ENCODE measurements around the gene GCNT4.
"Not testable (repeated sequence)": the region's sequence is repeated elsewhere in the genome, so short reads cannot be mapped to it uniquely, and the experiment has no call there.

The GCNT4 gene

DNA sequence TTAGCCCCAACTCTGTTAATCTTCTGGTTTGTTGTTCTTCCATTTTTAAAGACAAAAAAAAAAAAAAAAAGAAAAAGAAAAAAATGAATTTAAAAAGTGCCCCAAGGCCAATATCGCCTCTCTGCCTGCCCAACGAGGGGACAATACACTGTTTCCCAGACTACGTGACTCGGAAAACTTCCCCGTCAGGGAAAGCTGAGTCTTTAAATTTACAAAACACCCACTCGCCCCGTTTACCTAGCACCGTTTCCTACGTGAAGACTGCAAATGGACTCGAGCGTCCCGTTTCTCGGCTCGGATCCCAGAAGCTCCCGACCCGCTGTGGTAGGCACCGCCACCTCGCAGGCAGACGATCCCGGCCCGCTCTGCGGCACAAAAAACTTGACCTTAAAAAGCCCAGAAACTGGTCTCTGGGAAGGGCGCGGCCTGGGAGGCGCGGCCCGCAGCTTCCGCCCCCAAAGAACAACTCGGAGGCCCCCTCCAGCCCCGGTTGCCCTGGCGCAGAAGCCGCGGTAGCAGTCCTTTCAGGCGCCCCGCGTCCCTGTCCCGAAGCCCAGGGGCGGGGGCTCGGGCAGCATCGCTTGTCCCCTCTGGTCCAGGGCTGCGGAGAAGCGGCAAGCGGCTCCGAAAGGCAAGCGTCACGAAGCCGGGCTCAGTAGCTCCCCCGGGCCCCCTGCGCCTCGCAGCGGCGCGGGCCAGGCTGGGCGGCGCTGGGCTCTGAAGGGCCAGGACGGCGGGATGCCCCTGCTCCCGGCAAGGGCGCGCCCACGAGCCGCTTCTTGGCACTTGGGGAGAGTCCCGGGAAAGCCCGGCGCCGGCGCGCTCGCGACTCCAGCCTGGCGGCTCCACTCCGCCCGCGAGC is at the start of gene GCNT4:
Gene GCNT4, minus strand, starts transcription at position 367 of the 862 bp plus-strand sequence. CDS start 22,521 bp downstream, outside the sequence.
- DNase-seq (ENCODE audit: low spot score), result peak; percentile 21

DNA sequence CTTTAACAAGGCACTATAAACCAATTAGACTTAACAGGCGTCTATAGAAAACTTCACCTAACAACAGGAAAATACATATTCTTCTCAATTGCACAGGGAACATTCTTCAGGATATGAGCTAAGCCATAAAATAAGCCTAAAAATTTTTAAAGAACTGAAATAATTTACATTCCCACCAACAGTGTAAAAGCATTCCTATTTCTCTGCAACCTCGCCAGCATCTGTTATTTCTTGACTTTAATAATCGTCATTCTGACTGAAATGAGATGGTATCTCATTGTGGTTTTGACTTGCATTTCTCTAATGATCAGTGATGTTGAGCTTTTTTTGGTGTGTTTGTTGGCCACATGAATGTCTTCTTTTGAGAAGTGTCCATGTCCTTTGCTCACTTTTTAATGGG is 43.6 kb upstream of the GCNT4 start:
- DNase-seq (ENCODE audit: low spot score), result not testable (repeated sequence)

- DNase-seq (ENCODE audit: low spot score), result no peak
Measured at GRCh38 chr5:75091597-75091996, 39.2 kb upstream of the GCNT4 start.

- no peak for DNase-seq (ENCODE audit: low spot score)
Measured at GRCh38 chr5:75089662-75090061, 37.3 kb upstream of the GCNT4 start.

DNA sequence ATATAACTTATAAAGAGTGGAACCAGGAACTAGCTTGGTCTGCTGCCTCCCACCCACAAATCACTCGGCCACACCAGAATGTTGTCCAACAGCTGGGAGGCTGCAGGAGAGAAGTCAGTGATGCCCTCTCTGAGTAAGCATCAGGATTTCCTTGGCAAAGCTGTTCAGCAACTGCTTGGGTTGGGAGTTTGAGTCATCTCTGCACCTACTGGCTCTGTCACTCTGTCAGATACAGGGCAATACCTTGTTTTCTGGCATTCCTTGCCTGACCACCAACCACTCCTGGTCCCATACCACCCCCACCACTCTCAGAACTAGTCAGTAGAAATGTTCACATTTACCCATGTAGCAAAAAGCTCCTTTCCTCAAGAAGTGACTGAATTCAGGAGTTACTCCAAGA is 36.8 kb upstream of the GCNT4 start:
- no peak for DNase-seq (ENCODE audit: low spot score)

DNA sequence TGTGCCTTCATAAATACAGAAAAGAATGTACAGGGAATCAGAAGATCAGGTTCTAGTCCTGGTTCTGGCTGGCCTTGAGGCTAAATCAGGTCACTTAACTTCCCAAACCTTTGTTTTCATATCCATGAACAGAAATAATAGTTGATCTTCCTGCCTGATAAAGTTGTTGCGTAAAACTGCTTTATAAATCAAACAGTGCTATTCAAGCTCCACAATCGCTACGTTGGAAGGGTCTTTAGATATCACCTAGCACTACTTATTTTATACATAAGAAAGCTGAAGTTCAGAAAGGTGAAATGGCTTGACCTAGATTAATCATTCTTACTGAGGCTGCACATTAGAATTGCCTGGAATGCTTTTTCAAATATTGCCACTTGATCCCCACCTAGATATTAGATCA is 36.3 kb upstream of the GCNT4 start:
- DNase-seq (ENCODE audit: low spot score), result no peak

DNA sequence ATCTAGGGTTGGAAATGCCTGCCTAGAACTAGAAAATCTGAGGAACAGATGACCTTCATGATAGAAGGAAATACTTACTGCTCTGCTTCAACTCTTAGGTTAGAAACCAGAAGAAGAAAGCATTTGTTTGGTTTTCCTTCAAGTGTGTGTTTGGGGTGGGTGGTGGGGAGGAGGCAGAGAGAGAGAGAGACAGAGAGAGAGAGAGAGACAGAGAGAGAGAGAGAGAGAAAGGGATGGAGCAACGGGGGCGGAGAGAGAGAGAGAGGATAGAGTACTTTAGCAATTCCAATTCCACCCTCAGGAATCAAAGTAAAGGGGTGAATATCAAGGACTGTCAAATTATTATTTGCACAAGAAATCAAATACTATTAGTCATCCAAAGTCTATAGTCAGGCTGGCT is 29.2 kb upstream of the GCNT4 start:
- no peak for DNase-seq (ENCODE audit: low spot score)

GRCh38 chr5:75079346-75079745 is 27.0 kb upstream of the GCNT4 start:
- DNase-seq (ENCODE audit: low spot score), result not testable (repeated sequence)

DNA sequence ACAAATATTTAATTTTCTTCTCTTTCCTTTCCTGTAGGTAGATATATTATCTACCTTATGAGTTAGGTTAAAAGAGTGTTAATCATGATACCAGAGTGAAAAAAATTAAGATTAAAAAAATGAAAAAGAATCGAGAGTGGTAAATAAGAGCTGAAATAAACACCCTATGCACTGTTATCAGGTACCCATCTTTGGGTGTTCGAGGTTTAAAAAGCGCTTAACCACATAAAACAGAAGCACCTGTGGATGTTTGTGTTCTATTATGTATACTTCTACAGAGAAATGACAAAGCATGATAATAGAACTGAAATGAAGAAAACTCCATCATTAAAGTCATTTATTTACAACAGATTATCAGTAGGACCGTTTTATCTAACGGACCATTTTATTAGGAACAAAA is 25.7 kb upstream of the GCNT4 start:
- DNase-seq (ENCODE audit: low spot score), result no peak

- DNase-seq (ENCODE audit: low spot score), result no peak
Measured at GRCh38 chr5:75072061-75072460, 19.7 kb upstream of the GCNT4 start.

DNA sequence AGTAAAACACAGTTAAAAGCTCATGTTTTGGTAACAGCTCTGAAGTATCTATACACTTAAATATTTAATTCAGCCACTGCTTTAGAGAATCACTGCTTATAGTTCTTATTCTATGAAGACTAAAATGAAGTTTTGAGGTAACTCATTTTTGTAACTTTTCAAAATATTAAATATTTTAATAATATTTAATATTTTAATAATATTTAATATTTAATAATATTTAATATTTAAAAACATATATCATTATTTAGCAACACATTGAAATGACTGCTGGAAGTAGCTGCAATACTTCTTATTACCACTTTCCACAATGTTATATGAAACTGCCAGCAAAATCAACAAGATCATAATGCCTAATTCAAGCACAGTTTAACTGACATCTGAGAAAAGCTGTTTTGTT is 18.7 kb upstream of the GCNT4 start:
- DNase-seq (ENCODE audit: low spot score), result no peak

DNA sequence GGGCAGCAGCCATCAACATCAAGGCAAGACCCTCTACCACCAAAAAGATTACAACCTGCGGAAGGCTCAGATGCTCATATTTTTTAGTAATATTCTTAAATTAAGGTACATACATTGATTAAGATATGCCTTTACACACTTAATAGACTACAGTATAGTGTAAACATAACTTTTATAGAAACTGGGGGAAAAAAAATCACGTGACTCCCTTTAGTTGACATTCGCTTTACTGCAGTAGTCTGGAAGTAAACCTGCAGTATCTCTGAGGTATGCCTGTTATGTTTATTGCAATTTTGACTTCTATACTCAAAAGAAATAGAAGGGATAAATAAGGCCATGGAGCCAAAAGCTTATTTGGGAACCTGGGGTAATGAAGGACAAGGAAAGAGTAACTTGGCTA is 15.1 kb upstream of the GCNT4 start:
- DNase-seq (ENCODE audit: low spot score), result no peak

DNA sequence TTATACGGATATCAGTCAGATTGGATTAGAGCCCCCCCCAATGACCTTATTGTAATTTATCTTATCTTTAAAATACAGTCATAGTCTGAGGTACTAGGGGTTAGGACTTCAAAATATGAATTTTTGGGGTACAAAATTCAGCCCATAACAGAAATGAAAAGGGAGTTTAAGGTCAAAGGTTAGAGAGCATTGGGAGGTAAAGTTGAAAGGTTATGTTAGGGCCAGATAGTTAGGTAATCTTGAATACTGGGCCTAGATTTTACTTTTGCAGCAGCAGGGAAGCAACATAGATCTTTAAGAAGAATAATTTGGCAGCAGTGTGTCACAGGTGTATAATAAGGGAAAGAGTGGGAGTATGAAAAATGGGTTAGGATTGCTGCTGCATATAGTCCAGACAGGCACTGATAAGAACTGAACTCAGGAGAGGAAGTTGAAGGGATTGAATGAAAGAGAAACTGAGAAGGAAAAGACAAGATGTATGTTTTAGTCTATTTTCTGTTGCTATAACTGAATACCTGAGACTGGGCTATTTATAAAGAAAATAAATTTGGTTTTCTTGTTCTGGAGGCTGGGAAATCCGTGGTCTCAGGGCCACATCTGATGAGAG is 10.7 kb upstream of the GCNT4 start:
- DNase-seq (ENCODE audit: low spot score), result no peak

GRCh38 chr5:75059912-75060545 is 7.7 kb upstream of the GCNT4 start:
- no peak for DNase-seq (ENCODE audit: low spot score)

- DNase-seq (ENCODE audit: low spot score), result no peak
Measured at GRCh38 chr5:75058986-75059535, 6.7 kb upstream of the GCNT4 start.

GRCh38 chr5:75057561-75057960 is 5.2 kb upstream of the GCNT4 start:
- peak; percentile 26 for DNase-seq (ENCODE audit: low spot score)

- peak; percentile 10 for DNase-seq (ENCODE audit: low spot score)
Measured at GRCh38 chr5:75055727-75056144, 3.4 kb upstream of the GCNT4 start.

DNA sequence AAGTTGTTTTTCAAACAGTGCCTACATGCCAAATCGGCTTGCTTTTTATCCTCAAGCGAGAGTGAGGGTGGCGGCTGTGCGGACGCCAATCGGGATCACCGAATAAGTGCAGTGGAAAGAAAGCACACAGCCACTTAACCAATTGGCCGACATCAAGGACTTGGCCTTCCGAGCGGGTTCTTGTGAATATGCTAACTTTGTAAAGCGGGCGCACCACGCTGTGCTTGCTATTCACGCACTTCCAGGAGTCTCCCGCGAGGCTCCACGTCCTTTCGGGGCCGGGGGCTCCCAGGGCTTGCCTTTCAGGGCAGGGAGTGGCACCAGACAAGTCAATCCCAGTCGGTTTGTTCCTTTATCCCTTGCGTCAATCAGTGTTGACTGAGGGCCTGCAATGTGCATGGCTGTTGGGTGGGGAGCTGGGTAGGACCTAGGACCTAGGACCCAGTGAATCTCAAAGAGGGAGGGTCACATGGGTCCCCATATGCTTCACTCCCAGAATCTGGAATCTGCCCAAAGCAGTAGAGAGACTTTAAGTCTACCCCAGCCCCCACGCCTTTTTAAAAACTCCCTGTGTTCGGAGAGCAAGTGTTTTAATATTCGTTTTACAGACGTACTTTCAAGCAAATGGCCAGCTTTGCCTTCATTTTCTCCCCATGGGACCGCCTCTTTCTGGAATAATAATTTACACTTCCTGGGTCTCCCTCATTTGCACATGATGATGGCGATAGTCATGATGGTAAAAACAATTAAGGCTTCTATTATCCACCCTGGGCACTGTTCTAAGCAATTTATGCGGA is 2.0 kb upstream of the GCNT4 start:
- no peak for DNase-seq (ENCODE audit: low spot score)

DNA sequence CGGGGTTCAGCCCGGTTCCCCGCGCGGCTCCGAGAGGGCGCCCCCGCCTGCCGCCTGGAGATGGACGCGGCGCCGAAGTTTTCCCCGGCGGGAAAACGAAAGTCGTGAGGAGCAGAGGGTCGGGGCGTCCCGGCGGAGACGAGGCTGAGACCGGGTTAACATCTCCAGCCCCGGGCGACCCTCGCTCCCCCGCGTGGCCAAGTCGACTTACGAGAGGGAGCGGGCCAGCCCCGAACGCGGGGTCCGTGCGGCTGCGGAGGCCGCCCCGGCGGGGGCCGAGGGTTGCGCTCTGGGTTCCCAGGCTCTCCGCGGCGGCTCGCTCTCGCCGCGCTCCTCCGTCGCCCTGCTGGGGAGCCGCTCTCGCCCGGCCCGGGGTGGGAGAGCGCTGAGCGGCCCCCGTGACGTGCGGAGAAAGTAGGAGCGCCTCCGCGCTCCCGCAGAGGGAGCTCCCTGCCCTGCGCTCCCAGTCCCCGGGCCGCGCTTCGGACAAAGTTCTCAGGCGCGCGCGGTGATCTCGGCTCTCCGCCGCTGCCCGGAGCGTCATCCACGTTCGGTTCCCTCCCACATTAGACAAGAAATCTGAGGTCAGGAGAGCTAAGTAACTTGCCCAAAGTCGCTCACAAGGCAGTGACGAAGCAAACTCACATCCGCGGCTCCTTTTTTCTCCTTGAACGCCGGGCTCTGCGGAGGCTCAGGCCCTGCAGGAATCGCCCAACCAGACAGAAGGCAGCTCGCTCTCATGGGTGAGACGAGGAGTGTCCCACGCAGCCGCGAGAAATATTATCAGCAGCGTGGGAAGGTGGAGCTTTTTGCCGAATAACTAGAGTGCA is 1.2 kb upstream of the GCNT4 start:
- peak; percentile 73 for DNase-seq (ENCODE audit: low spot score)

DNA sequence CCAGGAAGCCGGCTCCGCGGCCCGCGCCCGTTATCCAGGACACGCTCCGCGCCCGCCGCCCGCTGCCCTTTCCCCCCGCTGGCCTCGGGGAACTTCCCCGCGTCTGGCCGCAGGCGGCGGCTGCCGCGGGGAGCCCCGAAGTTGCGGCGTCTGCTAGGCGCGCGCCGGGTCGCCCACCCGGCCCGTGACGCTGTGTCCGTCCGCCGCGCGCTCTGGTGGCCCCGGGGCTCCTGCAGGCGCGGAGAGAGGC is 621 bp upstream of the GCNT4 start:
- no peak for DNase-seq (ENCODE audit: low spot score)

DNA sequence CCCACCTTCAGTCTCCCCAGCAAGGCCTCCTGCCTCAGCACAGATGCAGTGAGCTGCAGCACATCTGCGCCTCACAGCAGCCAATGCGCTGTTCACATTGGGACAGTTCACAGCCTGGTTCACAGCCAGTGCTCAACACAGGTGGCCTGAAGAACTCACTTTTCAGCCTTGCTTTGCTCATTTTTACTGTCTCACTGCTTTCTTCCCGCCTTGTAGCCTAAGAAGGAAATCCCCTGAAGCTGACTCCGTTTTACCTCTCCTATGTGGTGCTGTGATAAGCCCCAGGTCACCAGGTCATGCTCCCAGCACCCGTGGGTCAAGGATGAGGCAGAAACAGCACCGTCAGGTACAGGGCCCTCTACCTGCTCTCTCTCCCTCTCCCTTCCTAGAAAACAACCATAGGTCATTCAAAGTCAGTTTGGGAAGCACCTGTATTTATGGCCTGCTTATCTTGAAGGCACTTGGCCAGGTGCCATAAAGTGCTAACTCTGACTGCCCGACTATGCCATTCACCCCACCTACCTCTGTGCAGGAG is 1.1 kb downstream of the GCNT4 start:
- DNase-seq (ENCODE audit: low spot score), result no peak
